Cardiac fibroblast (primary cell): ENCODE measurements around the gene HS3ST4.

Experiments used
- DNase-seq, 2 donors: peaks; one replicate each; pipeline versions ENCODE4 v3.0.0 to v3.0.0-alpha.2; 2010; ENCODE audit warnings: low read depth in 2 of 2
- H3K4me3 ChIP-seq, 2 donors: replicated peaks in 1 of 2; 1 replicate in 1 of 2; 2 replicates in 1 of 2; pipeline ENCODE4 v1.5.1; 2011; ENCODE audit warnings: low read depth in 2 of 2, low read length in 2 of 2, mild to moderate bottlenecking in 2 of 2, moderate library complexity in 1 of 2
- CTCF ChIP-seq: IDR thresholded peaks from one replicate; pipeline ENCODE4 v1.5.1; 2011; ENCODE audit warnings: low read depth, mild to moderate bottlenecking, low read length, inconsistent platforms

Gene HS3ST4

GRCh38 chr16:26128296-26128695 lies 436.5 kb downstream of the HS3ST4 start:
- no peak overlapping the region for H3K4me3 ChIP-seq
- no peak for DNase-seq
- no peak for TF ChIP-seq CTCF

GRCh38 chr16:26129997-26130396 lies 438.2 kb downstream of the HS3ST4 start:
- DNase-seq: no peak
- H3K4me3 ChIP-seq: no peak overlapping the region
- TF ChIP-seq CTCF: no peak

DNA sequence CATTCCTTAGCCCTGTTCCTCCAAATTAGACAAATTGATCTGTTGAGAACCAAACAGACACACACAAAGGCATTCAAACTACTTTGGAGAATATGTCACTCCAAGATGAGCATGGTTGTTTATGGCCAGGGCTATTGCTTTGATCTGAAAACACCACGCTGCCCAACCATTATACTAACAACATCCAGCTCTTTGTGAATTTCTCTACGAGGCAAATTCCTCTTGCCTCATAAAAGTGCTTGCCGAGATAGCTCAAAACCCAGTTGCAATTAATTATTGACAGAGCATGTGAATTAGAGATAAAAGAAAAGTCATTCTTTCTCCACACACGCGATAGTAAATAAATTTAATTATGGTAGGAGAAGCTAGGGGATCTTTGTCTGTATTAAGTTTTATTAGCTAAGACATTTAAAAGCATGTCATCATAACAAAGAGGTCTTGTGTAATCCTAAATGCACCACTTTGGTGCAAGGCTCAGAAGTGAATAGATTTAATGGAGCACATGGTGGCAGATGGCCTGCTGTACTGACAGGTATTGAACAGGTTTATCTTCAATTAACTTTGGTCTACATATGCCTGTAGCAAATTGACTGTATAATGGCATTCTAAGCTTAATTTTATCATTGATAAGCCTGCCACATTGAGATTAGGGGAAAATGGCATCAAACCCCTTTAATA lies 441.8 kb downstream of the HS3ST4 start:
- no peak for TF ChIP-seq CTCF
- no peak overlapping the region for H3K4me3 ChIP-seq
- no peak for DNase-seq

DNA sequence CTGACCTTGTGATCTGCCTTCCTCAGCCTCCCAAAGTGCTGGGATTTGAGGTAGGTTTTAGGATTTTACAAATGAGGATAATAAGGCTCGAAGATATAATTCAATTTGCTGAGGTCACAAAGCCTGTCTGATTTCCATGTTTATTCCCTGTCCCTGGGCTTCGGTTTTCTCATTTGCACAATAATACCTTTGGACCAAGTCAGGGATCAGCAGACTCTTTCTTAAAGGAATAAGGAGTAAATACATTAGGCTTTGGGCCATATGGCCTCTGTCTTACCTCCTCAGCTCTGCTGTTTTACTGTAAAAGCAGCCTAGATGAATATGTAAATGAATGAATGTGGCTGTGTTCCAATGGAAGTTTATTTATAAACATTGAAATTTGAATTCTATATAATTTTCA lies 442.8 kb downstream of the HS3ST4 start:
- no peak for TF ChIP-seq CTCF
- no peak for DNase-seq
- H3K4me3 ChIP-seq: no peak overlapping the region

GRCh38 chr16:26137956-26138355 lies 446.2 kb downstream of the HS3ST4 start:
- no peak overlapping the region for H3K4me3 ChIP-seq
- TF ChIP-seq CTCF: no peak
- DNase-seq: no peak

GRCh38 chr16:26139091-26139490 lies 447.3 kb downstream of the HS3ST4 start:
- TF ChIP-seq CTCF: no peak
- DNase-seq: no peak
- no peak overlapping the region for H3K4me3 ChIP-seq

DNA sequence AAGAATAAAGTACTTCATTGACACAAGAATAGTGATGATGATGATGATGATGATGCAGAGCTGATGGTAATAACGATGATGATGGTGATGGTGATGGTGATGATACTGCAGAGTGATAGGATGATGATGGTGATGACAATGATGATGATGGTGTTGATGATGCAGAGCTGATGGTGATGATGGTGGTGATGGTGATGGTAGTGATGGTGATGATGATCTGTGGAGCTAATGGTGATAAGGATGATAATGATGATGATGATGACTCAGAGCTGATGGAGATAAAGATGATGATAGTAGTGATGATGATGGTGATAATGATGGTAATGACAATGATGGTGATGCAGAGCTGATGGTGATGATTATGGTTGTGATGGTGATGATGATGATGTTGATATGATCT lies 448.1 kb downstream of the HS3ST4 start:
- no peak for TF ChIP-seq CTCF
- no peak for DNase-seq

More for the DNA sequence above, 448.1 kb downstream of the HS3ST4 start:
- H3K4me3 ChIP-seq: no peak overlapping the region
